Astrocyte (in vitro differentiated cells and primary cell): ENCODE data around the gene PLA2G4A.

ENCODE experiments used
- EZH2 ChIP-seq: IDR thresholded peaks from 2 replicates; pipeline ENCODE4 v1.6.1; 2012; ENCODE audit warnings: mild to moderate bottlenecking, low read length, inconsistent platforms; ENCODE audit not compliant: insufficient read depth
- TF ChIP-seq, protein P1 (sequence below): IDR thresholded peaks from 2 replicates; pipeline ENCODE4 v1.5.1; 2011; ENCODE audit warnings: low read depth, mild to moderate bottlenecking, inconsistent platforms, low read length, moderate library complexity; ENCODE audit not compliant: insufficient read depth

DNA sequence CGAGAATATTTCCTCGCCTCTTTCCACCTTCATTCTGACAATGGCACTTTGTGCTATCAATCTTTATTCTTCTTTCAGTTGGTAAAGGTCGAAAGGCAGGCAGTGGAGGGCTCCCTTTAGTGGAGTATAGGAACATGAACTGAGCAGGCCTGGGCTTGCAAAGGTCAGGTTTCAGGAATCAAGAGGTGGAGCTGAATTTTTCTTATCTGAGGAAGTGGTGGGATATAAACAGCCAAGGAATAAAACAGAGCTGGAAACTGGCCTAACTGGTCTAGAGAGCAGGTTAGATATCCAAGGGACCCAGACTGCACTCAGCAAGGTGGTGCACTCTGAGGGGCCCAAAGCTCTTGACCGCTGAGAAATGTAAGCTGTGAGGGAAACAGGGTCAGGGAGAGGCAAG is 99.1 kb downstream of the PLA2G4A start:
- TF ChIP-seq, protein P1, sequence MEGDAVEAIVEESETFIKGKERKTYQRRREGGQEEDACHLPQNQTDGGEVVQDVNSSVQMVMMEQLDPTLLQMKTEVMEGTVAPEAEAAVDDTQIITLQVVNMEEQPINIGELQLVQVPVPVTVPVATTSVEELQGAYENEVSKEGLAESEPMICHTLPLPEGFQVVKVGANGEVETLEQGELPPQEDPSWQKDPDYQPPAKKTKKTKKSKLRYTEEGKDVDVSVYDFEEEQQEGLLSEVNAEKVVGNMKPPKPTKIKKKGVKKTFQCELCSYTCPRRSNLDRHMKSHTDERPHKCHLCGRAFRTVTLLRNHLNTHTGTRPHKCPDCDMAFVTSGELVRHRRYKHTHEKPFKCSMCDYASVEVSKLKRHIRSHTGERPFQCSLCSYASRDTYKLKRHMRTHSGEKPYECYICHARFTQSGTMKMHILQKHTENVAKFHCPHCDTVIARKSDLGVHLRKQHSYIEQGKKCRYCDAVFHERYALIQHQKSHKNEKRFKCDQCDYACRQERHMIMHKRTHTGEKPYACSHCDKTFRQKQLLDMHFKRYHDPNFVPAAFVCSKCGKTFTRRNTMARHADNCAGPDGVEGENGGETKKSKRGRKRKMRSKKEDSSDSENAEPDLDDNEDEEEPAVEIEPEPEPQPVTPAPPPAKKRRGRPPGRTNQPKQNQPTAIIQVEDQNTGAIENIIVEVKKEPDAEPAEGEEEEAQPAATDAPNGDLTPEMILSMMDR = no peak
- TF ChIP-seq EZH2 = no peak
